ENCODE measurements around the gene FSTL4. TPM values are rescaled to one million over a fixed set of nuclear protein-coding genes. Genes with fewer than 3 reads are reported as not detected.

The FSTL4 gene
- total RNA-seq, 1 experiment from 2014 or later, result not detected

DNA sequence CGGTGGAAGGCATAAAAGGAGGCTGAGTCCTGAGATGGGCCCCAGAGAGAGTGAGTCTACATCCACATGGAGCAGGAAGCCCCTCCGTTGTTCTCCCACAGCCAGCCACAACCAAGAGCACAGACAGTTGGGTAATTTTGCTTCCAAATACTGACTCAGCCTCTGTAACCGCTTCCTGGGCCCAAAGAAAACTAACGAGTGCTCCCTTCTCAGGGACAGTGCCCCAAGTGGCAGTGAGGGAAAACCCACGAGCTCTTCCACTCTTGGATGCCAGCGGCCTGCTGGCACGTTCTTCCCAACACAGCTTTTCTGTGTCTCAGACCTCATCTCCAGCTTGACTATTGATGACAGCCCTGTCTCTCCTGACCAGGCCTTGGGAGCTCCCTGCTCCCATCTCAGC lies 207.6 kb downstream of the FSTL4 start:
- ChIA-PET POLR2A (ENCODE audit: unreplicated experiment) (no interaction called here), CTCF (no interaction called here)
- Histone ChIP-seq H4K20me1 (ENCODE audit: insufficient read depth) (no peaks in the 10 kb centered on the region), H2AFZ (no peak overlapping the region), H3K27ac (no peak overlapping the region), H3K4me1 (replicated peaks; ENCODE audit: insufficient read depth) (peaks cover 18% of the 10 kb centered on the region), H3K9me3 (ENCODE audit: insufficient read depth, low read depth) (no peaks in the 10 kb centered on the region), H3K4me2 (no peak overlapping the region), H3K79me2 (ENCODE audit: low read depth) (no peaks in the 10 kb centered on the region), H3K27me3 (ENCODE audit: insufficient read depth, low read depth) (no peaks in the 10 kb centered on the region), H3K9me2 (ENCODE audit: insufficient read depth) (no peaks in the 10 kb centered on the region), H3K36me3 (ENCODE audit: low read depth) (no peaks in the 10 kb centered on the region), H3F3A (ENCODE audit: insufficient read depth, low read depth) (peaks cover 14% of the 10 kb centered on the region; the same call in 1 of the 2 replicates), H3K4me3 (no peak overlapping the region)
- intact Hi-C loops (cut with micrococcal nuclease; ENCODE audit: unreplicated experiment), result no loop called here
- DNase-seq, result no peak
- no TSS peak for BruUV-seq (replicated peaks)
- TF ChIP-seq, protein P1, sequence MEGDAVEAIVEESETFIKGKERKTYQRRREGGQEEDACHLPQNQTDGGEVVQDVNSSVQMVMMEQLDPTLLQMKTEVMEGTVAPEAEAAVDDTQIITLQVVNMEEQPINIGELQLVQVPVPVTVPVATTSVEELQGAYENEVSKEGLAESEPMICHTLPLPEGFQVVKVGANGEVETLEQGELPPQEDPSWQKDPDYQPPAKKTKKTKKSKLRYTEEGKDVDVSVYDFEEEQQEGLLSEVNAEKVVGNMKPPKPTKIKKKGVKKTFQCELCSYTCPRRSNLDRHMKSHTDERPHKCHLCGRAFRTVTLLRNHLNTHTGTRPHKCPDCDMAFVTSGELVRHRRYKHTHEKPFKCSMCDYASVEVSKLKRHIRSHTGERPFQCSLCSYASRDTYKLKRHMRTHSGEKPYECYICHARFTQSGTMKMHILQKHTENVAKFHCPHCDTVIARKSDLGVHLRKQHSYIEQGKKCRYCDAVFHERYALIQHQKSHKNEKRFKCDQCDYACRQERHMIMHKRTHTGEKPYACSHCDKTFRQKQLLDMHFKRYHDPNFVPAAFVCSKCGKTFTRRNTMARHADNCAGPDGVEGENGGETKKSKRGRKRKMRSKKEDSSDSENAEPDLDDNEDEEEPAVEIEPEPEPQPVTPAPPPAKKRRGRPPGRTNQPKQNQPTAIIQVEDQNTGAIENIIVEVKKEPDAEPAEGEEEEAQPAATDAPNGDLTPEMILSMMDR (conservative IDR thresholded peaks at IDR 0.05), result no peak
- TF ChIP-seq EZH2 (IDR thresholded peaks at IDR 0.05; ENCODE audit: low read depth), result no peak

DNA sequence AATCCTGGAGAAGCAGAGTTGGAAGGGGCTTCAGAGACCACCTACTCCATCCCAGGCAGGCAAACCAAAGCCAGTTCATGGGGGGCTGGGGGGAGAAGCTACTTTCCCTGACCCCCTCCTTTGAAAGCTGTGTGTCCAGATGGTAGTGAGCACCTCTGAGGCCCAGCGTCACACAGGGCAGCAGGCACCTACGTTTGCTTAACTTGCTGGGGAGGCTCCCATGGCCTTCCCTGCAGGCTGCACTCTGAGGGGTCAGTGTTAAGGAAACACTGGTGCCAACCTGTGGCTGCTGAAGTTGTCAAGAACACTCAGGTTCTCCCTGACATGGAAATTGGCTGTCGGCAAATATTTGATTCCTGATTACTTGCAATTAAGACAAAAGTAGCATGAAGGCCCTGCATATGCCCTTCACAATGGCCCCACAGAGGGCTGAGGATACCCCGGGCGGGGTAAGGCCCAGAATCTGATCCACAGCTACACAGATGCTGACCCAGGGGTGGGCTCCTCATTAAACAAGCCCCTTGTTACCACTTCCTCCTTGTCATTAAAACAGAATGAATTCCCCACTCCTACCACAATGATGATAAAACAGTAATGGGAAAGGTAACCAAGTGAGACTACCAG lies 208.5 kb downstream of the FSTL4 start:
- Histone ChIP-seq H3K9me3 (ENCODE audit: insufficient read depth, low read depth) (no peaks in the 10 kb centered on the region), H3K79me2 (ENCODE audit: low read depth) (no peaks in the 10 kb centered on the region), H3K4me2 (no peak overlapping the region), H4K20me1 (ENCODE audit: insufficient read depth) (no peaks in the 10 kb centered on the region), H3K27ac (no peak overlapping the region), H3K27me3 (ENCODE audit: insufficient read depth, low read depth) (no peaks in the 10 kb centered on the region), H3K4me3 (no peak overlapping the region), H3F3A (ENCODE audit: insufficient read depth, low read depth) (peaks cover 14% of the 10 kb centered on the region; the same call in 1 of the 2 replicates), H3K36me3 (ENCODE audit: low read depth) (no peaks in the 10 kb centered on the region), H2AFZ (no peak overlapping the region), H3K4me1 (replicated peaks; ENCODE audit: insufficient read depth) (peaks cover 18% of the 10 kb centered on the region), H3K9me2 (ENCODE audit: insufficient read depth) (no peaks in the 10 kb centered on the region)
- intact Hi-C loops (cut with micrococcal nuclease; ENCODE audit: unreplicated experiment), result no loop called here
- ChIA-PET POLR2A (ENCODE audit: unreplicated experiment) (no interaction called here), CTCF (no interaction called here)
- no TSS peak for BruUV-seq (replicated peaks)
- DNase-seq, result no peak
- no peak for TF ChIP-seq EZH2 (IDR thresholded peaks at IDR 0.05; ENCODE audit: low read depth)
- TF ChIP-seq, protein P1 (conservative IDR thresholded peaks at IDR 0.05), result no peak

DNA sequence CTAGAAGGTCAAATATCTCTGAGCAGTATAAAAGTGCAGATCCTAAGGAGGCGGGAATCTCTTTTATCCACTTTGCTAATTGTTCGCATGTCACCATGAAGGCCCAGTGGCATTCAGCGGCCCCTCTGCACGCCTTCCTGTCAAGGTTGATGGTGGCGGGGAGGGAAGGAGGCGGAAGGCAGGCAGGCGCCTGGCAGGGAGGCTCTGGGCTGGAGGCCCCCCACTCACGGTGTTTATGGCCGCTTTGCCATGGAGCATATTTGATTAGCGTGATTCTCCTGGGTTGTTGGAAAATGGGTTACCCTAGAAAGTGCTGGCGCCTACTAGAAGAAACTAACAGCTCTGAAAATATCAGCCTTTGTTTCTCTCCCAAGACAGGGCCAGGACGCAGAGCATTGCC lies 209.6 kb downstream of the FSTL4 start:
- ChIA-PET CTCF (no interaction called here), POLR2A (ENCODE audit: unreplicated experiment) (no interaction called here)
- Histone ChIP-seq H3F3A (ENCODE audit: insufficient read depth, low read depth) (peaks cover 13% of the 10 kb centered on the region; the same call in 1 of the 2 replicates), H3K27ac (no peak overlapping the region), H3K4me1 (replicated peaks; ENCODE audit: insufficient read depth) (peaks cover 13% of the 10 kb centered on the region), H3K9me3 (ENCODE audit: insufficient read depth, low read depth) (no peaks in the 10 kb centered on the region), H4K20me1 (ENCODE audit: insufficient read depth) (no peaks in the 10 kb centered on the region), H3K4me2 (no peak overlapping the region), H3K27me3 (ENCODE audit: insufficient read depth, low read depth) (no peaks in the 10 kb centered on the region), H3K36me3 (ENCODE audit: low read depth) (no peaks in the 10 kb centered on the region), H3K4me3 (no peak overlapping the region), H3K9me2 (ENCODE audit: insufficient read depth) (no peaks in the 10 kb centered on the region), H2AFZ (no peak overlapping the region), H3K79me2 (ENCODE audit: low read depth) (no peaks in the 10 kb centered on the region)
- intact Hi-C loops (cut with micrococcal nuclease; ENCODE audit: unreplicated experiment), result no loop called here
- TF ChIP-seq, protein P1 (conservative IDR thresholded peaks at IDR 0.05), result no peak
- TF ChIP-seq EZH2 (IDR thresholded peaks at IDR 0.05; ENCODE audit: low read depth), result no peak
- no peak for DNase-seq
- BruUV-seq (replicated peaks), result no TSS peak
